ENCODE data around the gene IFNL1. TPM values are rescaled to one million over a fixed set of nuclear protein-coding genes. Genes with fewer than 3 reads are reported as not detected.
A peak's percentile ranks its signal among the peaks of the same experiment; 100 is the strongest.
"Not testable (repeated sequence)": the region's sequence is repeated elsewhere in the genome, so short reads cannot be mapped to it uniquely, and the experiment has no call there.

IFNL1 gene
- total RNA-seq, 1 experiment from 2014 or later = not detected

DNA sequence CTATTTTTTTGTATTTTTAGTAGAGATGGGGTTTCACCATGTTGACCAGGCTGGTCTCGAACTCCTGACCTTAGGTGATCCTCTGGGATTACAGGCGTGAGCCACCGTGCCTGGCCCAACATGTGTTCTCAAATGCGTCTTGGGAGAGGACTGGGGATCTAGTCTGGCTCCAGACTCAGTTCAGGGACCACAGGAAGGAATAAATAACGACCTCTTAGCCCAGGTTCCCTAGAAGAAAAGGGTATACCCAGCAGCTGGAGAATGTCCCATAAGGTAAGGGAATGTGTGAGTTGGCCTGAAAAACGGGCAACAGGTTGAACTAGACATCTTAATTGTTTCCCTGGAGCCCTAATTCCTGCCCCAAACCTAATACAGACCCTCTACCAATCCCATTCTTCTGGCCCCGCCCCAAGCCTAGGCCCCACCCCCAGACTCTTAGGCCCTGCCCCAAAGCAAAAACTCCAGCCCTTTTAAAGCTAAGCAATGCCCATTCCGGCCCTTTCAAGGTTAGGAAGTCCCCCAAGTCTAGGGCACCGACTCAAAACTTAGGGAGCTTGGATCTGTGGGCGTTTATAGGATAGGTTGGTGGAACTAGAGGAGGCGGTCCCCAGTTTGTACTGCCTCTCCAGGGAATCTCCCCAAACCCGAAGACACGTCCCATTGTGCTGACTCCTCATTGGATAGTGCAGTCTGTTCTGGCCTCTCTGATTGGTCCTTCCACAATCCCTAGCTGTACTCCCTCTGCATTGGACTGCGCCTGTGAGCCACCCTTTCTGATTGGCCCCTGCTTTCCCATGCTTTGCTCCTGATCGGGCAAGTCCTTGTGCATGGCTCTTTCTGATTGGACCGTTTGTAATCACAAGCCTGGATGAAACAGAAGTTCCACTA is 29.8 kb downstream of the IFNL1 start:
- H3K4me3 ChIP-seq (ENCODE audit: insufficient read depth, low read depth, low read length) = no peak overlapping the region
- H3K36me3 ChIP-seq (replicated peaks; ENCODE audit: control insufficient read depth, insufficient read depth, low read length) = no peaks in the 10 kb centered on the region
- peak; percentile 69 for DNase-seq
- H3K27me3 ChIP-seq (ENCODE audit: control insufficient read depth, insufficient read depth, low read length) = peaks cover 7% of the 10 kb centered on the region; the same call in 1 of the 2 replicates

GRCh38 chr19:39327363-39328045 is 31.3 kb downstream of the IFNL1 start:
- peak; percentile 56 for DNase-seq
- H3K4me3 ChIP-seq (ENCODE audit: insufficient read depth, low read depth, low read length) = no peak overlapping the region

GRCh38 chr19:39328046-39328705 is 32.0 kb downstream of the IFNL1 start:
- Histone ChIP-seq H3K27me3 (ENCODE audit: control insufficient read depth, insufficient read depth, low read length) (peaks cover 2% of the 10 kb centered on the region; the same call in 1 of the 2 replicates), H3K4me3 (ENCODE audit: insufficient read depth, low read depth, low read length) (no peak overlapping the region), H3K36me3 (replicated peaks; ENCODE audit: control insufficient read depth, insufficient read depth, low read length) (no peaks in the 10 kb centered on the region)
- peak; percentile 93 for DNase-seq

More at GRCh38 chr19:39327363-39328045, 31.3 kb downstream of the IFNL1 start:
- Histone ChIP-seq H3K36me3 (replicated peaks; ENCODE audit: control insufficient read depth, insufficient read depth, low read length) (no peaks in the 10 kb centered on the region), H3K27me3 (ENCODE audit: control insufficient read depth, insufficient read depth, low read length) (peaks cover 2% of the 10 kb centered on the region; the same call in 1 of the 2 replicates)

GRCh38 chr19:39329948-39330347 is 33.7 kb downstream of the IFNL1 start:
- no peak overlapping the region for H3K4me3 ChIP-seq (ENCODE audit: insufficient read depth, low read depth, low read length)
- no peaks in the 10 kb centered on the region for H3K36me3 ChIP-seq (replicated peaks; ENCODE audit: control insufficient read depth, insufficient read depth, low read length)
- no peaks in the 10 kb centered on the region; the same call in 1 of the 2 replicates for H3K27me3 ChIP-seq (ENCODE audit: control insufficient read depth, insufficient read depth, low read length)
- no peak for DNase-seq

DNA sequence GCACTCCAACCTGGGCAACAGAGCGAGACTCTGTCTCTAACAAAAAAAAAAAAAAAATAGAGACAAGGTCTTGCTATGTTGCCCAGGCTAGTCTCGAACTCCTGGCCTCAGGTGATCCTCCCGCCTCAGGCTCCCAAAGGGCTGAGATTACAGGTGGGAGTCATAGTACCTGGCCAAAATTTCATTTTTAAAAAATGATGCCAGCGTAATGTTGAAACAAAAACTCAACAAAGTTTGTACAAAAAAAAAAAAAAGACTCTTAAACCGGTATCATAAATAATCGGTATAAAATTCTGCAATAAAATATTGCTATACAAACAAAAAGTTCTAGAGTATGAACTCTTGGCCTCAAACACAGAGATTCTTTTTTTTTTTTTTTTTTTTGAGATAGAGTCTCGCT is 36.1 kb downstream of the IFNL1 start:
- Histone ChIP-seq H3K4me3 (ENCODE audit: insufficient read depth, low read depth, low read length) (no peak overlapping the region), H3K36me3 (replicated peaks; ENCODE audit: control insufficient read depth, insufficient read depth, low read length) (no peaks in the 10 kb centered on the region), H3K27me3 (ENCODE audit: control insufficient read depth, insufficient read depth, low read length) (no peaks in the 10 kb centered on the region; the same call in 1 of the 2 replicates)
- no peak for DNase-seq

DNA sequence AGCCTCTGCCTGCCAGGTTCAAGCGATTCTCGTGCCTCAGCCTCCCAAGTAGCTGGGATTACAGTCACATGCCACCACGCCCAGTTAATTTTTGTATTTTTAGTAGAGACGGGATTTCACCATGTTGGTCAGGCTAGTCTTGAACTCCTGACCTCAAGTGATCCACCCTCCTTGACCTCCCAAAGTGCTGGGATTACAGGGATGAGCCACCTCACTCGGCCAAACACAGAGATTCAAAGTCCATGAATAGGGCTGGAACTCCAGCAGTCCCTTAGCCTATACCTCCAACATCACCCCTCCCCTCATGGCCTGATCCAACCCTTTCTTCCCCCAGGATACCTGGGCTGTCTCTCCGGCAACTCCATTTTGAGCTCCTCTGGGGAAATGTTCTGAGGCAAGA is 36.5 kb downstream of the IFNL1 start:
- not testable (repeated sequence) for H3K27me3 ChIP-seq (ENCODE audit: control insufficient read depth, insufficient read depth, low read length); DNase-seq; H3K36me3 ChIP-seq (replicated peaks; ENCODE audit: control insufficient read depth, insufficient read depth, low read length)

GRCh38 chr19:39333507-39333906 is 37.3 kb downstream of the IFNL1 start:
- Histone ChIP-seq H3K27me3 (ENCODE audit: control insufficient read depth, insufficient read depth, low read length) (no peaks in the 10 kb centered on the region; the same call in 1 of the 2 replicates), H3K36me3 (replicated peaks; ENCODE audit: control insufficient read depth, insufficient read depth, low read length) (no peaks in the 10 kb centered on the region), H3K4me3 (ENCODE audit: insufficient read depth, low read depth, low read length) (no peak overlapping the region)
- DNase-seq = no peak

More for the DNA sequence above, 36.5 kb downstream of the IFNL1 start:
- H3K4me3 ChIP-seq (ENCODE audit: insufficient read depth, low read depth, low read length) = not testable (repeated sequence)

DNA sequence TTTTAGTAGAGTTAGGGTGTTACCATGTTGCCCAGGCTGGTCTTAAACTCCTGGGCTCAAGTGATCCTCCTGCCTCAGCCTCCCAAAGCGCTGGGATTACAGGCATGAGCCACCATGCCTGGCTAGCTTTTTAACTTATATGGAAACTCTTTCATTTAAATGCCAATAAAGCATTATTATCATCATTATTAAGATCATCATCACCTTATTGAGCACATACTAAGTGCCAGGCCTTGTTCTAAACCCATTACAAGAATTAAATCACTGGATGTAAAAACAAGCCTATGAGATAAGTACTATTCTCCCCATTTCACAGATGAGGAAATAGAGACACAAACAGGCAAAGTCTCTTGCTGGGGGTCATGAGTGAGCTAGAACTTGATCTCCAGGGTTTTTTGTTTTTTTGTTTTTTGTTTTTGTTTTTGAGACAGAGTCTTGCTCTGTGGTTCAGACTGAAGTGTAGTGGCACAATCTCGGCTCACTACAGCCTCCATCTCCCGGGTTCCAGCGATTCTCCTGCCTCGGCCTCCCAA is 38.3 kb downstream of the IFNL1 start:
- DNase-seq = no peak
- H3K27me3 ChIP-seq (ENCODE audit: control insufficient read depth, insufficient read depth, low read length) = no peaks in the 10 kb centered on the region
- H3K4me3 ChIP-seq (ENCODE audit: insufficient read depth, low read depth, low read length) = no peak overlapping the region
- H3K36me3 ChIP-seq (replicated peaks; ENCODE audit: control insufficient read depth, insufficient read depth, low read length) = no peaks in the 10 kb centered on the region

- H3K27me3 ChIP-seq (ENCODE audit: control insufficient read depth, insufficient read depth, low read length) = no peaks in the 10 kb centered on the region
- DNase-seq = no peak
- H3K4me3 ChIP-seq (ENCODE audit: insufficient read depth, low read depth, low read length) = no peak overlapping the region
- H3K36me3 ChIP-seq (replicated peaks; ENCODE audit: control insufficient read depth, insufficient read depth, low read length) = no peaks in the 10 kb centered on the region
These were observed 39.0 kb downstream of the IFNL1 start for GRCh38 chr19:39335168-39335548.

- DNase-seq = no peak
- Histone ChIP-seq H3K27me3 (ENCODE audit: control insufficient read depth, insufficient read depth, low read length) (no peaks in the 10 kb centered on the region), H3K4me3 (ENCODE audit: insufficient read depth, low read depth, low read length) (no peak overlapping the region), H3K36me3 (replicated peaks; ENCODE audit: control insufficient read depth, insufficient read depth, low read length) (no peaks in the 10 kb centered on the region)
These were observed 40.3 kb downstream of the IFNL1 start for GRCh38 chr19:39336483-39336882.

- DNase-seq = no peak
- H3K27me3 ChIP-seq (ENCODE audit: control insufficient read depth, insufficient read depth, low read length) = no peaks in the 10 kb centered on the region
- H3K36me3 ChIP-seq (replicated peaks; ENCODE audit: control insufficient read depth, insufficient read depth, low read length) = no peaks in the 10 kb centered on the region
- no peak overlapping the region for H3K4me3 ChIP-seq (ENCODE audit: insufficient read depth, low read depth, low read length)
These were observed 43.5 kb downstream of the IFNL1 start for GRCh38 chr19:39339674-39340073.

- H3K27me3 ChIP-seq (ENCODE audit: control insufficient read depth, insufficient read depth, low read length); H3K36me3 ChIP-seq (replicated peaks; ENCODE audit: control insufficient read depth, insufficient read depth, low read length); DNase-seq; H3K4me3 ChIP-seq (ENCODE audit: insufficient read depth, low read depth, low read length): not testable (repeated sequence)
These were observed 43.9 kb downstream of the IFNL1 start for GRCh38 chr19:39340156-39340555.

- peak overlapping the region; percentile 88 for H3K4me3 ChIP-seq (ENCODE audit: insufficient read depth, low read depth, low read length)
- peak; percentile 77 for DNase-seq
- H3K27me3 ChIP-seq (ENCODE audit: control insufficient read depth, insufficient read depth, low read length) = no peaks in the 10 kb centered on the region
- H3K36me3 ChIP-seq (replicated peaks; ENCODE audit: control insufficient read depth, insufficient read depth, low read length) = no peaks in the 10 kb centered on the region
These were observed 45.0 kb downstream of the IFNL1 start for GRCh38 chr19:39341129-39341718.
